GM23338 (cell line): ENCODE measurements around the gene ADAD2.

Experiments used
- CREB1 ChIP-seq: fragments of 250-450 bp; sonication (Bioruptor Pico); IDR thresholded peaks from 2 replicates; pipeline ENCODE4 v1.5.0; 2020; ENCODE audit warnings: low read depth, mild to moderate bottlenecking, moderate library complexity
- EZH2 ChIP-seq: fragments of 200-600 bp; sonication (generic); IDR thresholded peaks from one replicate; pipeline ENCODE4 v1.8.0; 2017; ENCODE audit warnings: antibody characterized with exemption, mild to moderate bottlenecking, low read depth; ENCODE audit not compliant: unreplicated experiment
- TF ChIP-seq, protein P1 (sequence below), 2 experiments: fragments of 200-600 bp in 1 of 2; sonication (generic) in 1 of 2; conservative IDR thresholded peaks; 2 replicates each; pipeline versions ENCODE4 v1.5.1 to v1.6.1; 2016 to 2017; ENCODE audit warnings: antibody characterized with exemption in 2 of 2, low read depth in 2 of 2, mild to moderate bottlenecking in 2 of 2, moderate library complexity in 1 of 2

DNA sequence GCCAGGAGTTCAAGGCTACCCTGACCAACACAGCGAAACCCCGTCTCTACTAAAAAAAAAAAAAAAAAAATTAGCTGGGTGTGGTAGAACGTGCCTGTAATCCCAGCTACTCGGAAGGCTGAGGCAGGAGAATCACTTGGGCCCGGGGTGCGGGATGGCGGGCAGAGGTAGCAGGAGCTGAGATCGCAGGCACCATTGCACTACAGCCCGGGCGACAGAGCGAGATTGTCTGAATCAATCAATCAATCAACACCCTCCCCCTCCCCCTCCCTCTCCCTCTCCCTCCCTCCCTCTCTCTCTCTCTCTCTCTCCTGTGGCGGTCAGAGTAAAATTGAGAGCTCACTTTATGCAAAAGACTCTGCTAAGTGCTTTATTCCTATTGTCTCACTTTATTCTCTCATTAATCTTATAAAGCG, 47.2 kb upstream of the ADAD2 start:
- TF ChIP-seq, protein P1, sequence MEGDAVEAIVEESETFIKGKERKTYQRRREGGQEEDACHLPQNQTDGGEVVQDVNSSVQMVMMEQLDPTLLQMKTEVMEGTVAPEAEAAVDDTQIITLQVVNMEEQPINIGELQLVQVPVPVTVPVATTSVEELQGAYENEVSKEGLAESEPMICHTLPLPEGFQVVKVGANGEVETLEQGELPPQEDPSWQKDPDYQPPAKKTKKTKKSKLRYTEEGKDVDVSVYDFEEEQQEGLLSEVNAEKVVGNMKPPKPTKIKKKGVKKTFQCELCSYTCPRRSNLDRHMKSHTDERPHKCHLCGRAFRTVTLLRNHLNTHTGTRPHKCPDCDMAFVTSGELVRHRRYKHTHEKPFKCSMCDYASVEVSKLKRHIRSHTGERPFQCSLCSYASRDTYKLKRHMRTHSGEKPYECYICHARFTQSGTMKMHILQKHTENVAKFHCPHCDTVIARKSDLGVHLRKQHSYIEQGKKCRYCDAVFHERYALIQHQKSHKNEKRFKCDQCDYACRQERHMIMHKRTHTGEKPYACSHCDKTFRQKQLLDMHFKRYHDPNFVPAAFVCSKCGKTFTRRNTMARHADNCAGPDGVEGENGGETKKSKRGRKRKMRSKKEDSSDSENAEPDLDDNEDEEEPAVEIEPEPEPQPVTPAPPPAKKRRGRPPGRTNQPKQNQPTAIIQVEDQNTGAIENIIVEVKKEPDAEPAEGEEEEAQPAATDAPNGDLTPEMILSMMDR (conservative IDR thresholded peaks at IDR 0.05; ENCODE audit: low read depth in 2 of 2) = no peak
- TF ChIP-seq CREB1 (CRISPR knock-in tag) (no peak), EZH2 (no peak)
